Measurements from ENCODE around the gene ADD3. TPM values are rescaled to one million over a fixed set of nuclear protein-coding genes. Genes with fewer than 3 reads are reported as not detected.

Gene ADD3
- total RNA-seq, 2 experiments from 2014 or later: 273 to 302 TPM

DNA sequence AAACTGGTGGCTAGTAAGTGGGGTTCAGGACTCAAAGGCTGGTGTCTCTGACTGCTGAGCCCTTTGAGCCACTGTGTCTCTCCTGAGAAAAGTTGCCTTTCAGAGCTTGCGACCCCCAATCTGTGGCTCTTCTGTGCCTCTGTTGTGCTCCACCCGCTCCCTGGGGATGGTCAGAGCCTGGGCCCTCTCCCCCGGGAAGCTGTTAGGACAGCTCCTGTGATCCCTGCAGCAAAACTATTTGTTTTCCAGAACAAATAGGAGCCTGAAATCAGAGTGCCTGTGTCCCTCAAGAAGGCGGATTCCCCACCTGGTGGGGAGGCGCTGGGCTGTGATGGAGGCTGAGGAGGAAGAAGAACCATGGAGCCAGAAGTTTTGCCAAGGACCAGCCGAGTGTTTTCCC, 143.2 kb downstream of the ADD3 start:
- Histone ChIP-seq H3K27ac (ENCODE audit: low read depth in 1 of 2, low read length in 2 of 2) (no peak overlapping the region), H3K27me3 (ENCODE audit: control insufficient read depth in 1 of 2, insufficient read depth in 2 of 2, low read length in 2 of 2) (peaks cover 37 to 41% of the 10 kb centered on the region in 2 experiments), H3K9me3 (ENCODE audit: control insufficient read depth in 1 of 2, insufficient read depth in 1 of 2, low read length in 2 of 2) (peaks cover 0 to 8% of the 10 kb centered on the region in 2 experiments), H3K36me3 (ENCODE audit: insufficient read depth, low read length) (no peaks in the 10 kb centered on the region), H3K4me3 (ENCODE audit: low read length) (no peak overlapping the region), H3K4me1 (ENCODE audit: insufficient read depth, low read length) (peaks cover 4% of the 10 kb centered on the region)
- peaks cover 4% of the 10 kb centered on the region for H3K4me1 Mint-ChIP-seq (ENCODE audit: low read depth)
- no peaks in the 10 kb centered on the region for H3K9me3 Mint-ChIP-seq
- no peak for TF ChIP-seq CTCF (IDR thresholded peaks at IDR 0.05)
- intact Hi-C loops (cut with DNase I, micrococcal nuclease): no loop called here
- CTCF ChIA-PET: no interaction called here
- no peak overlapping the region for H3K27ac Mint-ChIP-seq
- ATAC-seq (ENCODE audit: poor library complexity) (no peak), DNase-seq (no peak)
- H3K27me3 Mint-ChIP-seq: peaks cover 56% of the 10 kb centered on the region
- no peaks in the 10 kb centered on the region for H3K36me3 Mint-ChIP-seq (ENCODE audit: low read depth)
- no peak overlapping the region for H3K4me3 Mint-ChIP-seq
- POLR2A ChIA-PET: interaction anchor here (1.2 to 1.6 kb wide), 2 partner anchors 60 to 128 kb away, joined by 3 to 5 read pairs; no protein-coding TSS in a partner anchor

DNA sequence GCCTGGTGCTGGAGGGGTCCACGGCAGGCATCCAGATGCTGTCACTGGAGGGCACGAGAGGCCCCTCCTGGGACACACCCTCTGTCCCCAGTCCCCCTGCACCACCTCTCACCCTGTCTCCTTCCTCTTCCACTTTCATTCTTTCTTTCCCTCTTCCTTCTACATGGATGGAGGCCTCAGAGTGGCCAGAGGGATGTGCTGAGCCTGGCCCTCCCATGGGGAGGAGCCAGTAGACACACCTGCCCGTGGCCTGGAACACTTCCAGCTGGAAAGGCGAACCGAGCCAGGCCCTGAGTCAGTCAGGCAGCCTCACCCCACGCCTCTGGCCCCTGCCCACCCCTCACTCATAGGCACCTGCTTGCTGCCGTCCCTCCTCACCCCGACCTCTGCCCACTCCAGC, 143.7 kb downstream of the ADD3 start:
- Mint-ChIP-seq H3K9me3 (no peaks in the 10 kb centered on the region), H3K27ac (no peak overlapping the region), H3K4me3 (no peak overlapping the region), H3K4me1 (ENCODE audit: low read depth) (peaks cover 7% of the 10 kb centered on the region), H3K27me3 (peaks cover 57% of the 10 kb centered on the region), H3K36me3 (ENCODE audit: low read depth) (no peaks in the 10 kb centered on the region)
- intact Hi-C loops (cut with DNase I, micrococcal nuclease): no loop called here
- CTCF ChIA-PET: no interaction called here
- Histone ChIP-seq H3K27ac (ENCODE audit: low read depth in 1 of 2, low read length in 2 of 2) (no peak overlapping the region), H3K9me3 (ENCODE audit: control insufficient read depth in 1 of 2, insufficient read depth in 1 of 2, low read length in 2 of 2) (peaks cover 0 to 8% of the 10 kb centered on the region in 2 experiments), H3K36me3 (ENCODE audit: insufficient read depth, low read length) (no peaks in the 10 kb centered on the region), H3K4me1 (ENCODE audit: insufficient read depth, low read length) (peaks cover 9% of the 10 kb centered on the region), H3K4me3 (ENCODE audit: low read length) (no peak overlapping the region), H3K27me3 (ENCODE audit: control insufficient read depth in 1 of 2, insufficient read depth in 2 of 2, low read length in 2 of 2) (peaks cover 37 to 41% of the 10 kb centered on the region in 2 experiments)
- ATAC-seq (ENCODE audit: poor library complexity) (no peak), DNase-seq (no peak)
- POLR2A ChIA-PET: interaction anchor here (1.2 kb wide), 1 partner anchor 127 kb away, joined by 3 read pairs; no protein-coding TSS in a partner anchor
- TF ChIP-seq CTCF (IDR thresholded peaks at IDR 0.05): no peak

DNA sequence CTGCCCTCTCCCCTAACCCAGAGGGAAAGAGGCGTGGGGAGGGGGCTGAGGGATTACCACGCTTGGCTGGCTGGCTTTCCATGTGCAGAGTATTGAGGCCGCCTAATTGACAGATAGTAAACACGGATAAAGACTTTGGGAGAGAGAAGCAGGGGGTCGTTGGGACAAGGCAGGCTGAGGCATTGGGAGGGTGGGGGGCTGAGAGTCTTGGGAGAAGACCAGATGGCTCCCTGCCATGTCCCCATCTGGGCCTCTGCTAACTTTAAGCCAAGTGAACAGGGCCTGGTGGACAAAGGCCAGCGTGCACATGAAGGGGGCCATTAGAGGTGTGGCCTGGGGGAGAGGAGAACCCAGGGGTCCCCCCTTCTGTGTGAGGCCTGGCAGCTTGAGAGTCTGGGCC, 144.2 kb downstream of the ADD3 start:
- Histone ChIP-seq H3K4me1 (ENCODE audit: insufficient read depth, low read length) (peaks cover 14% of the 10 kb centered on the region), H3K27me3 (ENCODE audit: control insufficient read depth in 1 of 2, insufficient read depth in 2 of 2, low read length in 2 of 2) (peaks cover 37 to 41% of the 10 kb centered on the region in 2 experiments), H3K9me3 (ENCODE audit: control insufficient read depth in 1 of 2, insufficient read depth in 1 of 2, low read length in 2 of 2) (peaks cover 0 to 8% of the 10 kb centered on the region in 2 experiments), H3K4me3 (ENCODE audit: low read length) (no peak overlapping the region), H3K36me3 (ENCODE audit: insufficient read depth, low read length) (no peaks in the 10 kb centered on the region), H3K27ac (ENCODE audit: low read depth in 1 of 2, low read length in 2 of 2) (no peak overlapping the region)
- Mint-ChIP-seq H3K27ac (no peak overlapping the region), H3K4me1 (ENCODE audit: low read depth) (peaks cover 12% of the 10 kb centered on the region), H3K9me3 (no peaks in the 10 kb centered on the region), H3K36me3 (ENCODE audit: low read depth) (no peaks in the 10 kb centered on the region), H3K27me3 (peaks cover 62% of the 10 kb centered on the region), H3K4me3 (no peak overlapping the region)
- ATAC-seq (ENCODE audit: poor library complexity): no peak
- no peak for TF ChIP-seq CTCF (IDR thresholded peaks at IDR 0.05)
- DNase-seq: no peak
- CTCF ChIA-PET: no interaction called here
- POLR2A ChIA-PET: no interaction called here
- intact Hi-C loops (cut with DNase I, micrococcal nuclease): no loop called here

Data from CD4-positive, alpha-beta T cell (primary cell).